ENCODE data around the gene ABCA3.
"Not testable (repeated sequence)": the region's sequence is repeated elsewhere in the genome, so short reads cannot be mapped to it uniquely, and the experiment has no call there.

GRCh38 chr16:2267505-2267912, 73.0 kb downstream of the ABCA3 start:
- TF ChIP-seq GABPA (IDR thresholded peaks at IDR 0.05; ENCODE audit: low read depth) = peak; percentile 67
- TF ChIP-seq CTCF (IDR thresholded peaks at IDR 0.05; ENCODE audit: insufficient read depth, low read length); REST (IDR thresholded peaks at IDR 0.05; ENCODE audit: insufficient replicate concordance, low read depth): not testable (repeated sequence)
